HG02970 (cell line): Measurements from ENCODE around the gene FAAP20.

Experiments used
- ATAC-seq: cut with Tn5 transposase; IDR thresholded peaks from one replicate; pipeline ENCODE4 v1.9.1; 2021; ENCODE audit warnings: mild to moderate bottlenecking, moderate library complexity, moderate number of reproducible peaks; ENCODE audit not compliant: unreplicated experiment, low FRiP score

Gene FAAP20

GRCh38 chr1:2197707-2198165, 3.2 kb upstream of the FAAP20 start:
- ATAC-seq, result no peak

GRCh38 chr1:2196901-2197638, 2.5 kb upstream of the FAAP20 start:
- ATAC-seq, result no peak

- ATAC-seq, result no peak
These were observed 1.2 kb upstream of the FAAP20 start for GRCh38 chr1:2195785-2196184.

GRCh38 chr1:2194898-2195673, 514 bp upstream of the FAAP20 start:
- peak; percentile 68 for ATAC-seq

GRCh38 chr1:2193514-2194281, 874 bp downstream of the FAAP20 start:
- no peak for ATAC-seq

- no peak for ATAC-seq
These were observed 2.3 kb downstream of the FAAP20 start for GRCh38 chr1:2192031-2192995.

- no peak for ATAC-seq
These were observed 4.0 kb downstream of the FAAP20 start for GRCh38 chr1:2190491-2190976.

GRCh38 chr1:2189459-2190425, 4.8 kb downstream of the FAAP20 start:
- ATAC-seq, result peak; percentile 51

- ATAC-seq, result no peak
These were observed 6.2 kb downstream of the FAAP20 start for GRCh38 chr1:2188336-2188735.

GRCh38 chr1:2187619-2188018, 7.0 kb downstream of the FAAP20 start:
- no peak for ATAC-seq

GRCh38 chr1:2186901-2187300, 7.7 kb downstream of the FAAP20 start:
- ATAC-seq, result no peak

GRCh38 chr1:2185880-2186855, 8.4 kb downstream of the FAAP20 start:
- no peak for ATAC-seq

- ATAC-seq, result no peak
These were observed 9.6 kb downstream of the FAAP20 start for GRCh38 chr1:2184934-2185333.

- ATAC-seq, result no peak
These were observed 10.0 kb downstream of the FAAP20 start for GRCh38 chr1:2184531-2184930.

GRCh38 chr1:2183937-2184334, 10.6 kb downstream of the FAAP20 start:
- ATAC-seq, result no peak

GRCh38 chr1:2182376-2182775, 12.2 kb downstream of the FAAP20 start:
- no peak for ATAC-seq

- no peak for ATAC-seq
These were observed 12.8 kb downstream of the FAAP20 start for GRCh38 chr1:2181752-2182151.
